ENCODE results near the gene TDP1.

DNA sequence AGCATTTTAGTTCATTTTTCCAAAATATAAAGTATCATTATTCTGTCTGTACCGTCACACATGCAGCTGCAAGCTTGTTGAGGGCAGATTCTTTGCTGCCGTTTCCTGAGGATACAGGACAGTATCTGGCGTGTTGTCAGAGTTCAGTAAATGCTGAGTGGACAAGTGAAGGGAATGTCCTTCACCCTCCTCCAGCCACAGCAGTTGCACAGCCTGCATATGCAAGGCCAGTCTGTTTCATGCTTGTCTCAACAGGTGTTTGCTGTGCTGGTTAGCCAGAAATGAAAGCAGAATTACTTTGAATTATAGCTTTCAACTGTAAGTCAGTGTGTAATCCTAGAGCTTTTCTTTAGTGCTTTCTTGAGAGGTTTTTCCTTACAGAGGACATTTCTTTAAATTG lies 36.5 kb downstream of the TDP1 start:
- TF ChIP-seq ZBTB10 (CRISPR knock-in tag; IDR thresholded peaks at IDR 0.05; ENCODE audit: borderline replicate concordance), result no peak
- TF ChIP-seq POLR2AphosphoS5 (IDR thresholded peaks at IDR 0.05; ENCODE audit: low read depth, low read length), result no peak
- no peak for TF ChIP-seq ZBTB7A (CRISPR knock-in tag; IDR thresholded peaks at IDR 0.05)
- no peak for TF ChIP-seq CSRNP2 (CRISPR knock-in tag; conservative IDR thresholded peaks at IDR 0.05; ENCODE audit: low read depth)
- no peak for TF ChIP-seq CREM (IDR thresholded peaks at IDR 0.05)
- no peak for TF ChIP-seq CREM (CRISPR knock-in tag; IDR thresholded peaks at IDR 0.05)
- no peak for TF ChIP-seq NR3C1 (CRISPR knock-in tag; IDR thresholded peaks at IDR 0.05)
- TF ChIP-seq ZNF580 (CRISPR knock-in tag; IDR thresholded peaks at IDR 0.05; ENCODE audit: borderline replicate concordance, low read depth), result no peak
- no peak for TF ChIP-seq POLR2A (IDR thresholded peaks at IDR 0.05; ENCODE audit: insufficient read depth in 1 of 2, low read depth in 2 of 2, low read length in 2 of 2)
- TF ChIP-seq KDM1A (CRISPR knock-in tag; IDR thresholded peaks at IDR 0.05), result no peak
- no peak for TF ChIP-seq NFIB (CRISPR knock-in tag; IDR thresholded peaks at IDR 0.05; ENCODE audit: borderline replicate concordance)
- TF ChIP-seq, protein P1, sequence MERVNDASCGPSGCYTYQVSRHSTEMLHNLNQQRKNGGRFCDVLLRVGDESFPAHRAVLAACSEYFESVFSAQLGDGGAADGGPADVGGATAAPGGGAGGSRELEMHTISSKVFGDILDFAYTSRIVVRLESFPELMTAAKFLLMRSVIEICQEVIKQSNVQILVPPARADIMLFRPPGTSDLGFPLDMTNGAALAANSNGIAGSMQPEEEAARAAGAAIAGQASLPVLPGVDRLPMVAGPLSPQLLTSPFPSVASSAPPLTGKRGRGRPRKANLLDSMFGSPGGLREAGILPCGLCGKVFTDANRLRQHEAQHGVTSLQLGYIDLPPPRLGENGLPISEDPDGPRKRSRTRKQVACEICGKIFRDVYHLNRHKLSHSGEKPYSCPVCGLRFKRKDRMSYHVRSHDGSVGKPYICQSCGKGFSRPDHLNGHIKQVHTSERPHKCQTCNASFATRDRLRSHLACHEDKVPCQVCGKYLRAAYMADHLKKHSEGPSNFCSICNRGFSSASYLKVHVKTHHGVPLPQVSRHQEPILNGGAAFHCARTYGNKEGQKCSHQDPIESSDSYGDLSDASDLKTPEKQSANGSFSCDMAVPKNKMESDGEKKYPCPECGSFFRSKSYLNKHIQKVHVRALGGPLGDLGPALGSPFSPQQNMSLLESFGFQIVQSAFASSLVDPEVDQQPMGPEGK (CRISPR knock-in tag; IDR thresholded peaks at IDR 0.05), result no peak
- TF ChIP-seq MAX (IDR thresholded peaks at IDR 0.05), result no peak
- no peak for TF ChIP-seq YY1 (IDR thresholded peaks at IDR 0.05; ENCODE audit: insufficient read depth, insufficient replicate concordance, low read depth, low read length)
- TF ChIP-seq TARDBP (CRISPR knock-in tag; IDR thresholded peaks at IDR 0.05), result no peak

Data from HepG2 (cell line).